Measurements from ENCODE around the gene ABCF2. TPM values are rescaled to one million over a fixed set of nuclear protein-coding genes. Genes with fewer than 3 reads are reported as not detected.

ABCF2 gene
- total and polyA plus RNA-seq, 10 of the 15 experiments (the other 5 are each of a cell fraction or from before 2014, with no cell fraction given), result 29.3 to 76.3 (median 57.1) TPM

GRCh38 chr7:151172273-151173141 is 54.5 kb downstream of the ABCF2 start (continued):
- no peak for TF ChIP-seq E4F1 (IDR thresholded peaks at IDR 0.05; ENCODE audit: borderline replicate concordance, partially characterized antibody)
- no peak for TF ChIP-seq IKZF2 (IDR thresholded peaks at IDR 0.05)
- no peak for TF ChIP-seq WRNIP1 (IDR thresholded peaks at IDR 0.05; ENCODE audit: borderline replicate concordance, low read depth, low read length)
- TF ChIP-seq FOXM1 (IDR thresholded peaks at IDR 0.05; ENCODE audit: low read depth, low read length), result peak; percentile 40; the same call in 1 of the 2 replicates
- TF ChIP-seq RBBP5 (conservative IDR thresholded peaks at IDR 0.05), result no peak
- no peak for TF ChIP-seq JUNB (IDR thresholded peaks at IDR 0.05)
- TF ChIP-seq PKNOX1 (IDR thresholded peaks at IDR 0.05), result no peak
- no peak for TF ChIP-seq CEBPB (IDR thresholded peaks at IDR 0.05; ENCODE audit: borderline replicate concordance in 1 of 2, low read depth in 2 of 2, low read length in 2 of 2)
- TF ChIP-seq TCF3 (IDR thresholded peaks at IDR 0.05; ENCODE audit: borderline replicate concordance, insufficient read depth, low read depth, low read length), result no peak
- TF ChIP-seq TCF7 (IDR thresholded peaks at IDR 0.05; ENCODE audit: borderline replicate concordance), result no peak
- TF ChIP-seq ATF7 (IDR thresholded peaks at IDR 0.05; ENCODE audit: low read depth), result no peak
- no peak for TF ChIP-seq PAX8 (IDR thresholded peaks at IDR 0.05)
- no peak for TF ChIP-seq ESRRA (IDR thresholded peaks at IDR 0.05; ENCODE audit: low read length)
- TF ChIP-seq USF1 (IDR thresholded peaks at IDR 0.05; ENCODE audit: borderline replicate concordance, extremely low read length, insufficient read depth, low read depth, low read length), result no peak
- TF ChIP-seq MYC (IDR thresholded peaks at IDR 0.05; ENCODE audit: insufficient read depth, insufficient read length, insufficient replicate concordance, low read length, severe bottlenecking), result no peak
- no peak for TF ChIP-seq POLR2A (IDR thresholded peaks at IDR 0.05; ENCODE audit: low read depth, low read length)
- TF ChIP-seq ZNF274 (IDR thresholded peaks at IDR 0.05; ENCODE audit: insufficient read depth, insufficient read length), result no peak
- peak; percentile 45 to 72; a peak in 2 of 4 replicates for TF ChIP-seq BHLHE40 (IDR thresholded peaks at IDR 0.05; ENCODE audit: borderline replicate concordance in 1 of 2, low read depth in 2 of 2, low read length in 1 of 2)
- TF ChIP-seq FOS (IDR thresholded peaks at IDR 0.05; ENCODE audit: borderline replicate concordance, extremely low read depth, insufficient read length), result no peak
- TF ChIP-seq ZBTB11 (CRISPR knock-in tag; IDR thresholded peaks at IDR 0.05), result no peak
